Duodenal mucosa (tissue), 2 donors: ENCODE results near the gene EHD2.

Experiments used
- H3K27ac ChIP-seq: one replicate; pipeline ENCODE4 v1.7.0; 2013; ENCODE audit warnings: low read depth, low read length
- H3K27me3 ChIP-seq, 2 donors: one replicate each; pipeline ENCODE4 v1.7.0; 2013; ENCODE audit warnings: low read length in 2 of 2, control low read depth in 1 of 2; ENCODE audit not compliant: insufficient read depth in 2 of 2, control insufficient read depth in 1 of 2
- H3K36me3 ChIP-seq, 2 donors: one replicate each; pipeline ENCODE4 v1.7.0; 2013; ENCODE audit warnings: low read length in 2 of 2, control low read depth in 1 of 2; ENCODE audit not compliant: insufficient read depth in 2 of 2, control insufficient read depth in 1 of 2
- H3K4me1 ChIP-seq, 2 donors: one replicate each; pipeline ENCODE4 v1.7.0; 2013; ENCODE audit warnings: low read length in 2 of 2, control low read depth in 1 of 2; ENCODE audit not compliant: insufficient read depth in 2 of 2, control insufficient read depth in 1 of 2
- H3K4me3 ChIP-seq, 2 donors: one replicate each; pipeline ENCODE4 v1.7.0; 2013; ENCODE audit warnings: low read length in 2 of 2, low read depth in 1 of 2
- H3K9ac ChIP-seq, 2 donors: one replicate each; pipeline ENCODE4 v1.7.0; 2013; ENCODE audit warnings: low read length in 2 of 2, low read depth in 1 of 2
- H3K9me3 ChIP-seq, 2 donors: one replicate each; pipeline ENCODE4 v1.7.0; 2013; ENCODE audit warnings: low read length in 2 of 2, control low read depth in 1 of 2; ENCODE audit not compliant: control insufficient read depth in 1 of 2

The EHD2 gene

GRCh38 chr19:47675859-47676258, 37.4 kb upstream of the EHD2 start:
- H3K27me3 ChIP-seq, result no peaks in the 10 kb centered on the region
- H3K36me3 ChIP-seq, result peaks cover 22 to 44% of the 10 kb centered on the region in 2 donors
- H3K4me3 ChIP-seq, result no peak overlapping the region
- no peak overlapping the region for H3K9ac ChIP-seq
- no peaks in the 10 kb centered on the region for H3K9me3 ChIP-seq
- no peak overlapping the region for H3K27ac ChIP-seq
- H3K4me1 ChIP-seq, result no peaks in the 10 kb centered on the region

GRCh38 chr19:47676811-47677210, 36.4 kb upstream of the EHD2 start:
- Histone ChIP-seq H3K27ac (no peak overlapping the region), H3K27me3 (no peaks in the 10 kb centered on the region), H3K36me3 (peaks cover 18 to 42% of the 10 kb centered on the region in 2 donors), H3K4me3 (no peak overlapping the region), H3K9me3 (no peaks in the 10 kb centered on the region), H3K9ac (no peak overlapping the region), H3K4me1 (no peaks in the 10 kb centered on the region)

- Histone ChIP-seq H3K27me3 (no peaks in the 10 kb centered on the region), H3K27ac (no peak overlapping the region), H3K9me3 (no peaks in the 10 kb centered on the region), H3K4me3 (no peak overlapping the region), H3K4me1 (no peaks in the 10 kb centered on the region), H3K36me3 (peaks cover 12 to 38% of the 10 kb centered on the region in 2 donors), H3K9ac (no peak overlapping the region)
These were observed 33.8 kb upstream of the EHD2 start for GRCh38 chr19:47679251-47679900.

- H3K4me3 ChIP-seq, result no peak overlapping the region
- H3K36me3 ChIP-seq, result peaks cover 8 to 29% of the 10 kb centered on the region in 2 donors
- H3K4me1 ChIP-seq, result no peaks in the 10 kb centered on the region
- H3K9me3 ChIP-seq, result no peaks in the 10 kb centered on the region
- H3K27ac ChIP-seq, result no peak overlapping the region
- H3K27me3 ChIP-seq, result no peaks in the 10 kb centered on the region
- no peak overlapping the region for H3K9ac ChIP-seq
These were observed 33.0 kb upstream of the EHD2 start for GRCh38 chr19:47679922-47680857.

GRCh38 chr19:47680858-47681332, 32.3 kb upstream of the EHD2 start:
- H3K9ac ChIP-seq, result no peak overlapping the region

DNA sequence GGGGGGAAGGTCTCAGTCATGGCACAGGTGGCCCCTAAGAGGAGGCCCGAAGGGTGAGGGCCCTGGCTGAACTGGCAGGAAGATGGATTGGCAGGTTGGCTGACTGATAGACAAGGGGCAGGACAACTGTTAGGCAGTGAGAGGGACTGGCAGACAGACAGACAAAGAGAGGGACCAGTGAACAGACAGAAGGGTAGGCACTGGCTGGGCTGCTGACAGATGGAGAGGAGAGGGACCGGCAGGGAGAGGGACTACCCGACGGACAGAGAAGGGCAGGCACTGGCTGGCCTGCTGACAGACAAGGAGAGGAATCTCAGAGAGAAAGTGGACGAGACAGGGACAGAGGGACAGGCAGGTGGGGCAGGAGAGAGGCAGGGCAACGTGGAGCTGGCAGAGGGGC, 31.8 kb upstream of the EHD2 start:
- H3K9ac ChIP-seq, result no peak overlapping the region
- no peak overlapping the region for H3K27ac ChIP-seq
- H3K36me3 ChIP-seq, result peaks cover 8 to 27% of the 10 kb centered on the region in 2 donors
- H3K4me1 ChIP-seq, result no peaks in the 10 kb centered on the region
- H3K4me3 ChIP-seq, result no peak overlapping the region
- no peaks in the 10 kb centered on the region for H3K27me3 ChIP-seq
- no peaks in the 10 kb centered on the region for H3K9me3 ChIP-seq

More at GRCh38 chr19:47680858-47681332, 32.3 kb upstream of the EHD2 start:
- H3K27ac ChIP-seq, result no peak overlapping the region
- H3K36me3 ChIP-seq, result peaks cover 8 to 26% of the 10 kb centered on the region in 2 donors
- H3K9me3 ChIP-seq, result no peaks in the 10 kb centered on the region
- no peaks in the 10 kb centered on the region for H3K4me1 ChIP-seq
- H3K4me3 ChIP-seq, result no peak overlapping the region
- H3K27me3 ChIP-seq, result no peaks in the 10 kb centered on the region

DNA sequence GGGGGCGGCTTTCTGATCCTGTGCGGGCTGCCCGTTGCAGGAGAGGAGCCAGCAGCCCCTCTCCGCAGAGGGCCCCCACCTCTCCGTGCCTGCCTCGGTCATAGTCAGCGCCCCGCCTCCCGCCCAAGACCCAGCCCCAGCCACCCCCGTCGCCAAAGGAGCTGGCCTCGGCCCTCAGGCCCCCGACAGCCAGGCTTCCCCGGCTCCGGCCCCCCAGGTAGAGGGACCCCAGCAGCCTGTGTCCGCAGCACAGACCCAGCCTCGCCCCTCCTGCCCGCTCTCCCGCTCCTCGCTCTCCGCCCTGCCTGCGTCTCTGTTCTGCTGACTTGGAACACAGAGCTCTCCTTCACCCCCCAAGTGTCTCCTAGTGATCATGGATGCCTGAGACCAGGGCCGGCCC, 31.3 kb upstream of the EHD2 start:
- Histone ChIP-seq H3K27ac (no peak overlapping the region), H3K36me3 (peaks cover 7 to 24% of the 10 kb centered on the region in 2 donors)

DNA sequence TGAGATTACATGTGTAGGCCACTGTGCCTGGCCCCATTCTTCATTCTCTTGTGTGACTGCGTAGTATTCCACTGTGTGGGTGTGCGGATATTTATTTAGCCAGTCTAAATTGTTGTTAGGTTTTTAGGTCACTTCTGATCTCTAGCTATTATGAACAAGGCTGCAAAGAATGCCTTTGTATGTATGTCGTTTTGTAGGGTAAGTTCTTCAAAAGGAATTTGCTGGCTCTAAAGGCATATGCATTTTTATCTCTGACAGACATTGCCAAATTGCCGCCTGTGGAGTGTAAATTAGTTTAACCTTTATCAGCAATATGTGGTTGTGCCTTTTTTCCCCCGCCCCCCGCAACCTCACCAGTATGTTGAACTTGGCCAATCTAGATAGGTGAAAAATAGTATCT, 30.3 kb upstream of the EHD2 start:
- Histone ChIP-seq H3K4me3 (no peak overlapping the region), H3K9ac (no peak overlapping the region), H3K27ac (no peak overlapping the region), H3K9me3 (no peaks in the 10 kb centered on the region), H3K36me3 (peaks cover 4 to 22% of the 10 kb centered on the region in 2 donors), H3K4me1 (no peaks in the 10 kb centered on the region), H3K27me3 (no peaks in the 10 kb centered on the region)

More for the DNA sequence above, 31.3 kb upstream of the EHD2 start:
- H3K4me1 ChIP-seq, result no peaks in the 10 kb centered on the region
- no peak overlapping the region for H3K9ac ChIP-seq
- H3K27me3 ChIP-seq, result no peaks in the 10 kb centered on the region
- no peak overlapping the region for H3K4me3 ChIP-seq
- no peaks in the 10 kb centered on the region for H3K9me3 ChIP-seq

GRCh38 chr19:47686679-47687450, 26.4 kb upstream of the EHD2 start:
- Histone ChIP-seq H3K9ac (no peak overlapping the region), H3K27me3 (no peaks in the 10 kb centered on the region), H3K4me1 (no peaks in the 10 kb centered on the region), H3K27ac (no peak overlapping the region), H3K4me3 (no peak overlapping the region), H3K9me3 (no peaks in the 10 kb centered on the region), H3K36me3 (peaks cover 10 to 20% of the 10 kb centered on the region in 2 donors)
